GM13976 (cell line): ENCODE results near the gene DHX16.

Experiments
- DNase-seq: peaks from one replicate; pipeline ENCODE4 v3.0.0; 2012; ENCODE audit warnings: low spot score
- in situ Hi-C: fragments of 300-500 bp; cut with MboI; formaldehyde crosslinking; loops from one replicate; pipeline ENCODE4 v1.12.0; 2022; ENCODE audit warnings: low sequenced_read_pairs, mixed read lengths, inconsistent platforms; ENCODE audit not compliant: unreplicated experiment
- TF ChIP-seq, protein P1 (sequence below): IDR thresholded peaks from 2 replicates; pipeline ENCODE4 v1.5.1; 2012; ENCODE audit warnings: borderline replicate concordance, mild to moderate bottlenecking; ENCODE audit not compliant: insufficient read depth; ENCODE audit errors: extremely low read depth, missing control alignments, control extremely low read depth

Gene DHX16

GRCh38 chr6:30717129-30717844 lies 44.5 kb upstream of the DHX16 start, which contains the start of gene MDC1:
TSS of gene MDC1 (minus strand) at chr6:30717281. CDS start at chr6:30715175, 2,106 bp downstream.
- TF ChIP-seq, protein P1, sequence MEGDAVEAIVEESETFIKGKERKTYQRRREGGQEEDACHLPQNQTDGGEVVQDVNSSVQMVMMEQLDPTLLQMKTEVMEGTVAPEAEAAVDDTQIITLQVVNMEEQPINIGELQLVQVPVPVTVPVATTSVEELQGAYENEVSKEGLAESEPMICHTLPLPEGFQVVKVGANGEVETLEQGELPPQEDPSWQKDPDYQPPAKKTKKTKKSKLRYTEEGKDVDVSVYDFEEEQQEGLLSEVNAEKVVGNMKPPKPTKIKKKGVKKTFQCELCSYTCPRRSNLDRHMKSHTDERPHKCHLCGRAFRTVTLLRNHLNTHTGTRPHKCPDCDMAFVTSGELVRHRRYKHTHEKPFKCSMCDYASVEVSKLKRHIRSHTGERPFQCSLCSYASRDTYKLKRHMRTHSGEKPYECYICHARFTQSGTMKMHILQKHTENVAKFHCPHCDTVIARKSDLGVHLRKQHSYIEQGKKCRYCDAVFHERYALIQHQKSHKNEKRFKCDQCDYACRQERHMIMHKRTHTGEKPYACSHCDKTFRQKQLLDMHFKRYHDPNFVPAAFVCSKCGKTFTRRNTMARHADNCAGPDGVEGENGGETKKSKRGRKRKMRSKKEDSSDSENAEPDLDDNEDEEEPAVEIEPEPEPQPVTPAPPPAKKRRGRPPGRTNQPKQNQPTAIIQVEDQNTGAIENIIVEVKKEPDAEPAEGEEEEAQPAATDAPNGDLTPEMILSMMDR = no peak
- in situ Hi-C loops = no loop called here
- peak; percentile 95 for DNase-seq

DNA sequence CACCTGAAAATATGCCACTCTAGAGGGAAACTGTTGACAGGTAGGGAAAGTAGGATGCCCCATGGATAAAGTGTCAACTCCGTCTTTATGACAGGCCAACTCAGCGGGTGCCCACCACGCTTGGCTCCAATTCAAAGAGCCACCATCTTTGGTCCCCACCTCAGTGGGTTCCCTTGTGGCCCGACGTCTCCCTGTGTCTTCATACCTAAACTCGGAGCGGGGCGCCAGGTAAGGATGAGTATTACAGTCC lies 44.0 kb upstream of the DHX16 start:
- no peak for DNase-seq
- in situ Hi-C loops = no loop called here
- TF ChIP-seq, protein P1 = no peak

DNA sequence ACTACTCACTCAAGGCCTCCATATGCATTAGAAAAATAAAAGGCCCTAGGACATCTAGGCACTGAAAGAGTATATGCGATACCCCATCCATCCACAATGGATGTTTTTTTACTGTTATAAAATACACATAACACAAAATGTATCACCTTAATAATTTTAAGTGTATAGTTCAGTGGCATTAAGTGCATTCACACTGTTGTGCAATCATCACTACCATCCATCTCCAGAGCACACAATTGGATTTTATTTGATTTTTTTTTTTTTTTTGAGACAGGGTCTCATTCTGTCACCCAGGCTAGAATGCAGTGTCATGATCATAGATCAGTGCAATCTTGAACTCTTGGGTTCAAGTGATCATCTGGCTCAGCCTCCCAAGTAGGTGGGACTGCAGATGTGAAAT lies 41.5 kb upstream of the DHX16 start:
- TF ChIP-seq, protein P1 = no peak

GRCh38 chr6:30712441-30712945 lies 39.7 kb upstream of the DHX16 start:
- DNase-seq = no peak
- TF ChIP-seq, protein P1 = no peak
- in situ Hi-C loops = no loop called here

More for the DNA sequence above, 41.5 kb upstream of the DHX16 start:
- no peak for DNase-seq
- in situ Hi-C loops = no loop called here

GRCh38 chr6:30711758-30712380 lies 39.1 kb upstream of the DHX16 start:
- DNase-seq = peak; percentile 63
- TF ChIP-seq, protein P1 = no peak
- in situ Hi-C loops = no loop called here

DNA sequence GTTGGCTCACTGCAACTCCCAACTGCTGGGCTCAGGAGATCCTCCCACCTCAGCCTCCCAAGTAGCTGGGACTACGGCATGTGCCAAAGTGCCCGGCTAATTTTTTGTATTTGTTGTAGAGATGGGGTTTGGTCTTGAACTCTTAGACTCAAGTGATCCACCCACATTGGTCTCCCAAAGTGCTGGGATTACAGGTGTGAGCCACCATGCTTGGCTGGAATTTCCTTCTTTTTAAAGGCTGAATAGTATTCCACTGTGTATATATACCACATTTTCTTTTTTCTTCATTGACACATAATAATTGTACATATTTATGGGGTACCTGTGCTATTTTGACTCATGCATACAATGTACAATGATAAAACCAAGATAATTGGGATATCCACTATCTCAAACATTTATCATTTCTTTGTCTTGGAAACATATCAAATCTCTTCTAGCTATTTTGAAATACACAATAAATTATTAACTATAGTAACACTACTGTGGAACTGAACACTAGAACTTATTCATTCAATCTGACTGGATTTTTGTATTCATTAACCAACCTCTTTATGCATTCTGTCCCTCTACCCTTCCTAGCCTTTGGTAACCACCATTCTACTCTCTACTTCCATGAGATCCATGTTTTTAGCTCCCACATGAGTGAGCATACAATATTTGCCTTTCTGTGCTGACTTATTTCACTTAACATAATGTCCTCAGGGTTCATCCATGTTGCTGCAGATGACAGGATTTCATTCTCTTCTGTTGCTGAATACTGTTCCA lies 36.5 kb upstream of the DHX16 start:
- no peak for DNase-seq
- in situ Hi-C loops = no loop called here
- TF ChIP-seq, protein P1 = no peak
